GM12878 (cell line): ENCODE data around the gene LPIN1. TPM values are rescaled to one million over a fixed set of nuclear protein-coding genes. Genes with fewer than 3 reads are reported as not detected.
A peak's percentile ranks its signal among the peaks of the same experiment; 100 is the strongest.

Experiments
- ATAC-seq: fragments of 200-7000 bp; cut with Tn5 transposase; 3 replicates; pipeline ENCODE4 v1.9.1; 2020; ENCODE audit warnings: mild to moderate bottlenecking, moderate library complexity
- BruUV-seq: library from RNA; stranded (reverse); fragments of 400-500 nt; replicated peaks from 2 replicates; lab custom pipeline; 2021; lab: Mats Ljungman, UMichigan
- CTCF ChIA-PET: fragments of 300-600 bp; sonication (Branson Sonifier 250); formaldehyde crosslinking; extraction: SDS; loops from one replicate; lab custom pipeline; 2021; ENCODE audit warnings: inconsistent platforms; lab: Yijun Ruan, JAX
- POLR2A ChIA-PET: fragments of 350-600 bp; formaldehyde crosslinking; extraction: SDS; loops from one replicate; lab custom pipeline; 2021; ENCODE audit warnings: inconsistent platforms; lab: Charles Lee
- RAD21 ChIA-PET: fragments of 300-600 bp; sonication (Branson Sonifier 250); formaldehyde crosslinking; loops from one replicate; lab custom pipeline; 2023; ENCODE audit warnings: antibody characterized with exemption; ENCODE audit not compliant: unreplicated experiment; lab: Charles Lee
- SMC1A ChIA-PET: fragments of 300-600 bp; sonication (Branson Sonifier 250); formaldehyde crosslinking; loops from one replicate; lab custom pipeline; 2023; ENCODE audit not compliant: unreplicated experiment, uncharacterized antibody; lab: Charles Lee
- DNase-seq: peaks from one replicate; pipeline ENCODE4 v3.0.0-alpha.2; 2011; ENCODE audit warnings: low read depth, low spot score
- FAIRE-seq: peaks from 3 replicates; lab custom pipeline; 2011; peaks lifted over from hg19 to GRCh38; lab: Jason Lieb, UNC
- H2AFZ ChIP-seq: 2 replicates; pipeline ENCODE4 v1.6.0; 2011; ENCODE audit warnings: low read depth, low read length, control low read depth; ENCODE audit not compliant: control insufficient read depth
- H3K27ac ChIP-seq: 2 replicates; pipeline ENCODE4 v1.5.1; 2011; ENCODE audit warnings: control low read depth; ENCODE audit not compliant: control insufficient read depth, insufficient read depth
- H3K27me3 ChIP-seq, 2 experiments: replicated peaks in 1 of 2; 2 replicates each; pipeline versions ENCODE4 v1.6.0 to v1.6.1; 2011; ENCODE audit warnings: low read length in 1 of 2; ENCODE audit not compliant: control insufficient read depth in 2 of 2, insufficient read depth in 2 of 2
- H3K36me3 ChIP-seq, 2 experiments: 2 replicates each; pipeline ENCODE4 v1.5.1; 2011; ENCODE audit warnings: low read length in 1 of 2; ENCODE audit not compliant: control insufficient read depth in 2 of 2, insufficient read depth in 2 of 2
- H3K4me1 ChIP-seq: 2 replicates; pipeline ENCODE4 v1.6.1; 2011; ENCODE audit warnings: mild to moderate bottlenecking, low read length, moderate library complexity, mixed read lengths; ENCODE audit not compliant: control insufficient read depth, insufficient read depth
- H3K4me2 ChIP-seq: 2 replicates; pipeline ENCODE4 v1.6.0; 2011; ENCODE audit warnings: control low read depth; ENCODE audit not compliant: control insufficient read depth, insufficient read depth
- H3K4me3 ChIP-seq: fragments of 200-600 bp; sonication (generic); 2 replicates; pipeline ENCODE4 v1.5.1; 2016
- H3K79me2 ChIP-seq: 2 replicates; pipeline ENCODE4 v1.6.0; 2011; ENCODE audit warnings: low read length; ENCODE audit not compliant: control insufficient read depth, insufficient read depth
- H3K9ac ChIP-seq: 2 replicates; pipeline ENCODE4 v1.8.0; 2011; ENCODE audit warnings: low read length, control low read depth, mixed read lengths; ENCODE audit not compliant: control insufficient read depth, insufficient read depth
- H3K9me3 ChIP-seq: replicated peaks from 3 replicates; pipeline ENCODE4 v1.5.1; 2011; ENCODE audit warnings: mild to moderate bottlenecking, low read length; ENCODE audit not compliant: control insufficient read depth, insufficient read depth
- H4K20me1 ChIP-seq: 2 replicates; pipeline ENCODE4 v1.6.0; 2011; ENCODE audit not compliant: control insufficient read depth, insufficient read depth
- CBFB ChIP-seq: IDR thresholded peaks from 2 replicates; pipeline ENCODE4 v1.6.1; 2016; ENCODE audit warnings: antibody characterized with exemption, low read depth
- CTCF ChIP-seq, 3 experiments: IDR thresholded peaks in 2 of 3; conservative IDR thresholded peaks in 1 of 3; 2 replicates each; pipeline ENCODE4 v1.5.1; 2011; ENCODE audit warnings: low read depth in 3 of 3, low read length in 3 of 3, mild to moderate bottlenecking in 3 of 3, control low read depth in 2 of 3, moderate library complexity in 2 of 3, inconsistent platforms in 1 of 3, mixed read lengths in 1 of 3; ENCODE audit not compliant: control insufficient read depth in 2 of 3, insufficient read depth in 1 of 3; ENCODE audit errors: extremely low read depth in 1 of 3
- GATAD2B ChIP-seq: fragments of 450-650 bp; conservative IDR thresholded peaks from 2 replicates; pipeline ENCODE4 v1.6.1; 2017; ENCODE audit warnings: low read depth, mild to moderate bottlenecking, moderate library complexity
- IKZF1 ChIP-seq: fragments of 450-650 bp; conservative IDR thresholded peaks from 2 replicates; pipeline ENCODE4 v1.6.1; 2017; ENCODE audit warnings: antibody characterized with exemption, mild to moderate bottlenecking
- MLLT1 ChIP-seq: fragments of 450-650 bp; IDR thresholded peaks from 2 replicates; pipeline ENCODE4 v1.6.1; 2016; ENCODE audit warnings: mild to moderate bottlenecking
- MYC ChIP-seq: IDR thresholded peaks from 2 replicates; pipeline ENCODE4 v1.6.1; 2011; ENCODE audit warnings: mild to moderate bottlenecking, low read length, moderate library complexity, inconsistent platforms; ENCODE audit not compliant: insufficient read depth, insufficient replicate concordance, insufficient read length, severe bottlenecking
- PAX5 ChIP-seq: IDR thresholded peaks from 2 replicates; pipeline ENCODE4 v1.6.1; 2011; ENCODE audit warnings: low read depth, low read length, borderline replicate concordance
- POLR2A ChIP-seq: IDR thresholded peaks from 2 replicates; pipeline ENCODE4 v1.6.1; 2011; ENCODE audit warnings: low read depth, mild to moderate bottlenecking, low read length
- POLR2AphosphoS5 ChIP-seq: IDR thresholded peaks from 2 replicates; pipeline ENCODE4 v1.6.1; 2011; ENCODE audit warnings: mild to moderate bottlenecking, low read length, inconsistent platforms
- STAT3 ChIP-seq: IDR thresholded peaks from 2 replicates; pipeline ENCODE4 v1.6.1; 2011; ENCODE audit warnings: low read depth, low read length, improper control_type of control experiment
- TARDBP ChIP-seq: IDR thresholded peaks from 2 replicates; pipeline ENCODE4 v1.6.1; 2016; ENCODE audit warnings: borderline replicate concordance
- YY1 ChIP-seq: IDR thresholded peaks from 2 replicates; pipeline ENCODE4 v1.6.1; 2011; ENCODE audit warnings: low read depth, mild to moderate bottlenecking, low read length
- ZNF687 ChIP-seq: fragments of 450-650 bp; IDR thresholded peaks from 2 replicates; pipeline ENCODE4 v1.6.1; 2017; ENCODE audit warnings: mild to moderate bottlenecking, moderate library complexity
- WGBS: methylation state at CpG from one replicate; pipeline ENCODE4 v1.1.6; 2016; ENCODE audit warnings: low lambda C conversion rate; ENCODE audit not compliant: insufficient replicate concordance, insufficient coverage; ENCODE audit errors: missing lambda C conversion rate; 5-methylcytosine and 5-hydroxymethylcytosine counted together
- in situ Hi-C: fragments of 300-500 bp; cut with MboI; formaldehyde crosslinking; loops from 9 replicates; pipeline ENCODE4 v1.14.3; 2018; ENCODE audit warnings: mixed read lengths
- intact Hi-C: fragments of 100-400 bp; cut with micrococcal nuclease; formaldehyde crosslinking; loops from one replicate; pipeline ENCODE4 v1.14.2; 2022; ENCODE audit not compliant: unreplicated experiment
- polyA plus RNA-seq, 11 experiments: library from polyadenylated mRNA; depleted of rRNA in 4 of 11; unstranded in 6 of 11; stranded (reverse) in 5 of 11; fragments of >200 nt; fragmentation: Nextera tagmentation in 4 of 11; fragmentation: Illumina TruSeq in 1 of 11; extraction: Ambion mirVana in 4 of 11; extraction: Trizol in 1 of 11; gene quantifications; 1 replicate in 1 of 11; 2 replicates in 10 of 11; pipeline versions ENCODE4 v1.2.1 to v1.2.3, GENCODE V29; 2011 to 2016; ENCODE audit warnings: inconsistent platforms in 2 of 11, missing spikeins in 2 of 11, low read depth in 1 of 11
- total RNA-seq, 4 experiments: library from RNA; depleted of rRNA in 3 of 4; stranded (reverse); fragments of >200 nt in 3 of 4; fragmentation: Illumina TruSeq in 1 of 4; extraction: Trizol in 1 of 4; gene quantifications; 2 replicates each; pipeline versions ENCODE4 v1.2.1 to v1.2.3, GENCODE V29; 2013 to 2021

Gene LPIN1
- total and polyA plus RNA-seq, 10 of the 15 experiments (the other 5 are each of a cell fraction or from before 2014, with no cell fraction given), result 18.8 to 82.5 (median 50.3) TPM

- no peaks in the 10 kb centered on the region for H3K27me3 ChIP-seq
- peaks cover 54% of the 10 kb centered on the region for H3K79me2 ChIP-seq
- ChIA-PET RAD21 (interaction anchor here (0.7 to 7.0 kb wide), 19 partner anchors 37 to 1139 kb away, joined by 3 to 79 read pairs (median 7); partner anchors contain the start of gene TRIB2), SMC1A (interaction anchor here (0.7 to 8.4 kb wide), 17 partner anchors 10 to 849 kb away, joined by 3 to 90 read pairs (median 6); partner anchors contain the start of gene TRIB2), CTCF (interaction anchor here (0.7 to 8.3 kb wide), 11 partner anchors 37 to 1139 kb away, joined by 3 to 61 read pairs (median 4); partner anchors contain the start of gene TRIB2), POLR2A (interaction anchor here (0.5 to 4.0 kb wide), 7 partner anchors 39 to 638 kb away, joined by 3 to 26 read pairs (median 3); no protein-coding TSS in a partner anchor)
- H2AFZ ChIP-seq, result peak overlapping the region; percentile 35
- TF ChIP-seq IKZF1 (0 out of 2 replicates have a peak, but pooled peaks have one; percentile 15), POLR2AphosphoS5 (peak; percentile 70), YY1 (0 out of 2 replicates have a peak, but pooled peaks have one; percentile 33), STAT3 (no peak), CBFB (no peak), GATAD2B (no peak), CTCF (IDR thresholded peaks at IDR 0.05 in 2 of 3, conservative IDR thresholded peaks at IDR 0.05 in 1 of 3; ENCODE audit: control insufficient read depth in 2 of 3, extremely low read depth in 1 of 3, insufficient read depth in 1 of 3, low read depth in 3 of 3, low read length in 3 of 3) (no peak), MYC (no peak), TARDBP (no peak), ZNF687 (0 out of 2 replicates have a peak, but pooled peaks have one; percentile 40), PAX5 (no peak), MLLT1 (peak; percentile 56; the same call in 1 of the 2 replicates), POLR2A (peak; percentile 24; the same call in 1 of the 2 replicates)
- peak overlapping the region; percentile 64 for H3K9ac ChIP-seq
- 22% methylated on average over 2 of the region's 2 CpGs for WGBS
- ATAC-seq (peak; percentile 47), FAIRE-seq (no peak), DNase-seq (no peak)
- H3K36me3 ChIP-seq, result no peaks in the 10 kb centered on the region
- peak overlapping the region; percentile 51 for H3K4me3 ChIP-seq
- H4K20me1 ChIP-seq, result no peaks in the 10 kb centered on the region
- in situ Hi-C loops (no loop called here), intact Hi-C loops (loop anchor here (1.0 to 10.0 kb wide), 9 partner anchors 77 to 849 kb away; partner anchors contain the start of gene TRIB2)
- H3K27ac ChIP-seq, result peak overlapping the region; percentile 73
- H3K4me1 ChIP-seq, result peaks cover 49% of the 10 kb centered on the region
- BruUV-seq, result no TSS peak
- H3K9me3 ChIP-seq, result no peaks in the 10 kb centered on the region; the same call in 2 of the 3 replicates
- peak overlapping the region; percentile 54 for H3K4me2 ChIP-seq
These were observed 121.5 kb downstream of the LPIN1 start for GRCh38 chr2:11867926-11868325.
